ENCODE data around the gene FSTL4. TPM values are rescaled to one million over a fixed set of nuclear protein-coding genes. Genes with fewer than 3 reads are reported as not detected.

FSTL4 gene
- total RNA-seq, 1 experiment from 2014 or later: not detected

DNA sequence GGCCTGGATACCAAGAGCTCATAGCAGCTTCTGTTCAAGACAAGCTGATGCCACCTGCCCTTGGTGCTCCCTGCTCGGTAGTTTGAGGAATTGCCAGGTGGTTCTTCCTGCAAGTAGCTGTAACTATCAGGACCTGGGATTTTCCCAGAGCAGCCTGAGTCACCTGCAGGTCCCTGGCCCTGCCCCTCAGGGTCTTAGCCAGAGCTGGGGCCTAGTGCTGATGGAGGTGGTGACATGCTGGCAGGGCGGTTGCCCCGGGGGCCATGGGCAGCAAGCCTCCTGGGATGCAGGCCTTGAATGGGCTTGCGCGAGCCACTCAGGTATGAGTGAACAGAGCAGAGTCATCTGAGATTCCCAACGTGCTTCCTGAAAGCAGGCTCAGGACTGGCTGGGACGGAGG is 298.3 kb downstream of the FSTL4 start:
- Histone ChIP-seq H3K27ac (no peak overlapping the region), H3F3A (ENCODE audit: insufficient read depth, low read depth) (no peaks in the 10 kb centered on the region), H3K27me3 (ENCODE audit: insufficient read depth, low read depth) (no peaks in the 10 kb centered on the region), H3K4me3 (no peak overlapping the region), H2AFZ (no peak overlapping the region), H3K9me2 (ENCODE audit: insufficient read depth) (no peaks in the 10 kb centered on the region), H3K9me3 (ENCODE audit: insufficient read depth, low read depth) (no peaks in the 10 kb centered on the region), H3K79me2 (ENCODE audit: low read depth) (no peaks in the 10 kb centered on the region), H4K20me1 (ENCODE audit: insufficient read depth) (no peaks in the 10 kb centered on the region), H3K4me1 (replicated peaks; ENCODE audit: insufficient read depth) (no peaks in the 10 kb centered on the region), H3K4me2 (no peak overlapping the region), H3K36me3 (ENCODE audit: low read depth) (no peaks in the 10 kb centered on the region)
- no TSS peak for BruUV-seq (replicated peaks)
- DNase-seq: no peak
- TF ChIP-seq, protein P1, sequence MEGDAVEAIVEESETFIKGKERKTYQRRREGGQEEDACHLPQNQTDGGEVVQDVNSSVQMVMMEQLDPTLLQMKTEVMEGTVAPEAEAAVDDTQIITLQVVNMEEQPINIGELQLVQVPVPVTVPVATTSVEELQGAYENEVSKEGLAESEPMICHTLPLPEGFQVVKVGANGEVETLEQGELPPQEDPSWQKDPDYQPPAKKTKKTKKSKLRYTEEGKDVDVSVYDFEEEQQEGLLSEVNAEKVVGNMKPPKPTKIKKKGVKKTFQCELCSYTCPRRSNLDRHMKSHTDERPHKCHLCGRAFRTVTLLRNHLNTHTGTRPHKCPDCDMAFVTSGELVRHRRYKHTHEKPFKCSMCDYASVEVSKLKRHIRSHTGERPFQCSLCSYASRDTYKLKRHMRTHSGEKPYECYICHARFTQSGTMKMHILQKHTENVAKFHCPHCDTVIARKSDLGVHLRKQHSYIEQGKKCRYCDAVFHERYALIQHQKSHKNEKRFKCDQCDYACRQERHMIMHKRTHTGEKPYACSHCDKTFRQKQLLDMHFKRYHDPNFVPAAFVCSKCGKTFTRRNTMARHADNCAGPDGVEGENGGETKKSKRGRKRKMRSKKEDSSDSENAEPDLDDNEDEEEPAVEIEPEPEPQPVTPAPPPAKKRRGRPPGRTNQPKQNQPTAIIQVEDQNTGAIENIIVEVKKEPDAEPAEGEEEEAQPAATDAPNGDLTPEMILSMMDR (conservative IDR thresholded peaks at IDR 0.05): no peak
- no peak for TF ChIP-seq EZH2 (IDR thresholded peaks at IDR 0.05; ENCODE audit: low read depth)
- intact Hi-C loops (cut with micrococcal nuclease; ENCODE audit: unreplicated experiment): no loop called here
- ChIA-PET POLR2A (ENCODE audit: unreplicated experiment) (no interaction called here), CTCF (no interaction called here)

DNA sequence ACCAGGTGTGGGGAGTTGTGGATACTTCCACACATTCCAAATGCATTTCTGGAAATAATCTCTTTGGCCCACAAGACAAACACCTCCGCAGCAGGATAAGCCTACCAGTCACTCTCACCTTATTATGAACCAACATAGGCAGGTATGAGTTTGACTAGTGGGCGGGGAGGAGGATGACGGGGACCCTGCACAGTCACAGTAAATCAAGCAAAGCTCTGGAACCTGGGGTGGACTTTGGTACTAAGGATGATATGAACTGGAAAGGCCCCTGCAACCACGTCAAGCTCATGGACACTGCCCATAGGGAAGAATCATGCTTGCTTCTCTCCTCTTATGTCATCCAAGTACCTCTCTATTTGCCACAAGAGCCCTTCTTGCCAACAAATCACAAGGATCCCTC is 301.2 kb downstream of the FSTL4 start:
- ChIA-PET CTCF (no interaction called here), POLR2A (ENCODE audit: unreplicated experiment) (no interaction called here)
- Histone ChIP-seq H2AFZ (no peak overlapping the region), H3K9me3 (ENCODE audit: insufficient read depth, low read depth) (no peaks in the 10 kb centered on the region), H3K36me3 (ENCODE audit: low read depth) (no peaks in the 10 kb centered on the region), H4K20me1 (ENCODE audit: insufficient read depth) (no peaks in the 10 kb centered on the region), H3K9me2 (ENCODE audit: insufficient read depth) (no peaks in the 10 kb centered on the region), H3F3A (ENCODE audit: insufficient read depth, low read depth) (no peaks in the 10 kb centered on the region), H3K4me1 (replicated peaks; ENCODE audit: insufficient read depth) (no peaks in the 10 kb centered on the region), H3K79me2 (ENCODE audit: low read depth) (no peaks in the 10 kb centered on the region), H3K4me3 (no peak overlapping the region), H3K4me2 (no peak overlapping the region), H3K27ac (no peak overlapping the region), H3K27me3 (ENCODE audit: insufficient read depth, low read depth) (no peaks in the 10 kb centered on the region)
- no TSS peak for BruUV-seq (replicated peaks)
- intact Hi-C loops (cut with micrococcal nuclease; ENCODE audit: unreplicated experiment): no loop called here
- TF ChIP-seq, protein P1 (conservative IDR thresholded peaks at IDR 0.05): no peak
- no peak for TF ChIP-seq EZH2 (IDR thresholded peaks at IDR 0.05; ENCODE audit: low read depth)
- DNase-seq: no peak

DNA sequence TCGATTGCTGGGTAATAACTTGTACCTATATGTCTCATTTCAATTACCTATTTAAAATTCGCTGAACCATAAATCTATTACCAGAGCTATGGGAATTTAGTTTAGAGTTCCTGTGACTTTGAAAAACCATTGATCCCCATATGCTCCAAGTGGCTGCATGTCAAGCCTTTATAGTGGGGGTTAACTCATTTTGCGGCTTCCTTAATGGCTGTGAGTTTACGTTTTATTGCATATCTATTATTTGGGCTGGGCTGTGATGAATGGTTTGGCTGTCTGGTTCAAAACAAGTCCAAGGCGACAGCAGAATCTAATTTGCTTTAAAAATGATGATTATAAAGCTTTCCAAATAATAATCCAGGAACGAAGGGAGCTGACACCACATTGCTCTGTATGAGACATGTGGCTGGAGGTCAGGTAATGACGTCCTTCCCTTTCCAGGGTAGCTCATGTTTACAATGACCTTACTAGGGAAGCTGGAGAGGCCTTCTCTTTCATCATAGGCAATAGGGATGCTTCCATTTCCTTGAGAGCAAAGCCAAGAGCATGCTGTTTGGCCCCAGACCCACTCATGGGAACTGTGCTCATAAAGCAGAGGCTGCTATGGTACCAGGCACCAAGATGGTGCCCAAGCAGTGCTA is 302.2 kb downstream of the FSTL4 start:
- Histone ChIP-seq H3K79me2 (ENCODE audit: low read depth) (no peaks in the 10 kb centered on the region), H3K9me2 (ENCODE audit: insufficient read depth) (no peaks in the 10 kb centered on the region), H3F3A (ENCODE audit: insufficient read depth, low read depth) (no peaks in the 10 kb centered on the region), H3K4me3 (no peak overlapping the region), H3K4me2 (no peak overlapping the region), H3K9me3 (ENCODE audit: insufficient read depth, low read depth) (no peaks in the 10 kb centered on the region), H3K27ac (no peak overlapping the region), H2AFZ (no peak overlapping the region), H3K4me1 (replicated peaks; ENCODE audit: insufficient read depth) (no peaks in the 10 kb centered on the region), H3K27me3 (ENCODE audit: insufficient read depth, low read depth) (no peaks in the 10 kb centered on the region), H4K20me1 (ENCODE audit: insufficient read depth) (no peaks in the 10 kb centered on the region), H3K36me3 (ENCODE audit: low read depth) (no peaks in the 10 kb centered on the region)
- intact Hi-C loops (cut with micrococcal nuclease; ENCODE audit: unreplicated experiment): no loop called here
- ChIA-PET CTCF (no interaction called here), POLR2A (ENCODE audit: unreplicated experiment) (no interaction called here)
- no TSS peak for BruUV-seq (replicated peaks)
- TF ChIP-seq EZH2 (IDR thresholded peaks at IDR 0.05; ENCODE audit: low read depth): no peak
- TF ChIP-seq, protein P1 (conservative IDR thresholded peaks at IDR 0.05): no peak
- DNase-seq: no peak
